Measurements from ENCODE around the gene DRD3.

Gene DRD3

DNA sequence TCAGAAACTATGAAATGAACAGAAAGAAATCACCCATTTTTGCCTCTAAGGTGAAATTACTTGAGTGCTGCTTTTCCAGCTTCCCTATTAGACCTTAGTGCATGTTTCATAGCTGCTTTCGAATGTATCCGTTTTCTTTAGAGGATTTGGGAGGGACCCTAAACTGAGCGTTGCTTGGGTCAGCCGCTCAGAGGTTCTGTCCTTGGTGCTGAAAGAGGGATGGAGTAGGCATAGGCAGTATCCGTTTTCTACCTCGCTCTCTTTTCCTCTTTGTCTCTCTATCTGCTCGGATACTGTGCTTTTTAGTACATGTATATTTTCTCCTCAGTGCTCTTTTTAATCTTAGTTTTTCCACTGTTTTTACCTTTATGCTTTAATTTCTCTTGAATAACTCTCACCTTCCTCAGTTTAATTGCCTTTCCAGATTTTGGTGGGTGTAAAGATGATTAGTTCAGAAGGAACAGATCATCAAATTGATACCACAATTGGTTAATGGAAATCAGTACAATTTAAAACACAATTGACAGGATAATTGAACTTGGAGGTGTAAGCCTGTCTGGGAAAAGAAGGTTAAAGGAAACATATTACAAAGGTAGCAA is at the start of gene DRD3:
Gene DRD3, minus strand, starts transcription at position 283 of the 599 bp plus-strand sequence. CDS start 7,060 bp downstream, outside the sequence.
- DNase-seq (ENCODE audit: low spot score): no peak

DNA sequence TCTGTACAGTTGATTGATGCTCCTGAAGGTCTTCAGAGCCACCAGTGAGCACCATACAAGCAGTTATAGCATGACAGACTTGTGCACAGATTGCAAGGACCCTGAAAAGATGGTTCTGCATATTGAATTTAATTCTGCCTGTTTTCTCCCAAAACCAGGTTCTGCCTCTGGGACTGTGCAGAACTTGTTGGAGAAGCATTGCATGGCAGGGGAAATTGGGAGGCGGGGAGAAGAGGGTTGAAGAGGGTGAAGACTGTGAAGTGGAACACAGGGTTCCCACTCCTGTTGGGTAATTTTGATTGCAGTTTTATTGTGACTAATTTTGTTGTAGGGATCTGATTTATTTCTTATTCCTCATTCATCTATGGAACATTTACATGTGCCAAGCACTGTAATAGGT is 48.2 kb upstream of the DRD3 start:
- DNase-seq (ENCODE audit: low spot score): no peak

DNA sequence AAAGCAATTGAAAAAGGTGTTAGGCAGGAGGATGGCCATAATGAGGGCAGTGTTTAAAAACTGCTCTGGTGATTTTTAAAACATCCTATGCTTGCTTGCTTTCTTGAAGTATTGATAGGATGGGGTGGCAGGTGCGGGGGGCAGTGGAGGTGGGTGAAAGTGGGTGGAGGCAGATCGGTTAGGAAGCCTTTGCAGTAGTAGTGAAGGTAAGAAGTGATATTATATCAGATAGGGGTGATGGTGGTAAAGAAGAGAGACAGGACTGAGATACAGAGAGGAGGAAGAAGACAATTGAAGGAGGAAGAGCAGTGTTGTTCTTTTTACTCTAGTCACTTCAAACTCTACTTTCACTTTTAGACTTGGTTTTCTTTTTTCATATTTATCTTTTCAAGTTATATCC is 47.5 kb upstream of the DRD3 start:
- no peak for DNase-seq (ENCODE audit: low spot score)

DNA sequence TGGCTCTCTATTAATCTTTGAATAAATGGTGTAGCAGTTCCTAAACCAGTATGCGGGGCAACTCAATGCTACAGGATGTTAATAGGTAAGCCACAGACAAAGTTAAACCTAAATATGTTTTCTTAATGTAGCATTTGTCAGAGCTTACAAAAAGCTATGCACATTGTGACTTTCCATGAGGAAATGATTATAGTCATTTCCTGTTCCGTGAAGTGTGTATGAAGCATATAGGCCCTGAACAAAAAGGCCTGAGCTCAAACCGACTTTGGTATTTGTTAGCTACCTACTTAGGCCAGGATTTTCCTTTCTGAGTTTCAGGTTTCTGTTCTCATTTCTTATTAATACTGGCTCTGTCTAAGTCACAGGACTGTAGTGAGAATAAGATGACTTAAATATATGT is 44.3 kb upstream of the DRD3 start:
- DNase-seq (ENCODE audit: low spot score): no peak

DNA sequence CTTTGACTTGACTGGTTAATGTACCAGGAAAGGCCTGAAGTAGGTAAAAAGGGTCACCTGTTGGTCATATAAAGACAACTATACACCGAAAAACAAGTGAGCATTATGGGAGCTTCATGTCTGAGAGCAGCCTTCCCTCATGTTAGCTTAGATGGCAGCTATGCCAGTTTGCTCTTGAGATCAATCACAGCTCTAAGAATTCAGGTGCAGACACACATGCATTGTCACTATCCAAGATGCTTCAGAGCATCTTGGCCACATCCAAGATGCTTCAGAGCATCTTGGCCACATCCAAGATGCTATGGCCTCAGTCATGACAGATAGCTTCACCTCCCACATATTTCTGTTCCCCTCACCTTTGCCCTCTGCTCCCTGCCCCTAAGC is 43.0 kb upstream of the DRD3 start:
- no peak for DNase-seq (ENCODE audit: low spot score)

DNA sequence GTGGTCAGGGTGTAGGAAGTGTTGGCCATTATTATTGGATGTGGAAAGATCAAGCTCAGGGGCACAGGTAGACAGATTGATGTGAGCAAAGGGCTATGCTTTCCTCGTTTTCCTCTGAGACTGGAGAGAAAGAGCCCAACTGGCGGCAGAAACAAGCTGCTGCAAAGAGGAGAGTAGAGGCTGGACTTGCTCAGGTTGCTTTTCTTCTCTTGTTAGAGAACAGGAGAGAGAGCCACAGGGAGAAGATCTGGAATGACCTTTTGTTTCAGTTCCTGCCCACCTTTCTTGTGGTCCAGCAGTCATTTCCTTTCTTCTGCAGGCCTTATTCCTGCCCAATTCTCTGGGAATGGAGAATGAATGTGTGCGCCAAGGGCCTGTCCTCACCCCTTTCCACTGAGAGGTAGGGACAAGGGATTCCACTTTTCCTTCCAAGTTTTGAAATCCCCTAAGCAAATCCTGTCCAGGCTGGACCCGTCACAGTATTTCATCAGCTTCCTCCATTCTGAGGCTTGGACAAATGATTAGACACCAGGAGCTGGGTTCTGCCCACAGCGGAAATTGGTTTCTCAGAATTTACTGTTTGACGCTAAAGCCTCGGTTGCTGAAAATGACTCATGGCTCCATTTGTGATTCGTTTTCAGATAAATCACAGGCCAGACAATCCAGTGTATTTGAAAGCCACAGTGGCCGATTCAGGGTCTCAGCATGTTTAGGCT is 42.5 kb upstream of the DRD3 start:
- no peak for DNase-seq (ENCODE audit: low spot score)

DNA sequence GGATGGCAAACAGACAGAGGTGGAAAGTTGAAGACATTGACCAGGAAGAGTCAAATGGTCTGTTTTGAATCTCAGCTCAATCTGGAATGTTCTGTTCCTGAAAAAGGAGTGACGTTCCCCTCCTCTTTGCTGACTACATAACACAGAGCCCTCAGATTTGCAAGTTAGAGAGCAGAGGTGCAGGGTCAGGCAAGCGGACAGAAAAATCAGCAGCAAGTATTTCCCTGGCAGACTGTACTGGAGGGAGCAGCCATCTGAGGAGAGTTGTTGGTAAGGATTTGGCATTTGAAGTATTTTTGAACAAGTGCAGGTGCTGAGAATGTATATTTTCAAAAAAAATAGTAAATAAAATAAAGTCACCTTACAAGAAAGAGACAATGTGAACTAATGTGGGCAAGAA is 40.9 kb upstream of the DRD3 start:
- no peak for DNase-seq (ENCODE audit: low spot score)

DNA sequence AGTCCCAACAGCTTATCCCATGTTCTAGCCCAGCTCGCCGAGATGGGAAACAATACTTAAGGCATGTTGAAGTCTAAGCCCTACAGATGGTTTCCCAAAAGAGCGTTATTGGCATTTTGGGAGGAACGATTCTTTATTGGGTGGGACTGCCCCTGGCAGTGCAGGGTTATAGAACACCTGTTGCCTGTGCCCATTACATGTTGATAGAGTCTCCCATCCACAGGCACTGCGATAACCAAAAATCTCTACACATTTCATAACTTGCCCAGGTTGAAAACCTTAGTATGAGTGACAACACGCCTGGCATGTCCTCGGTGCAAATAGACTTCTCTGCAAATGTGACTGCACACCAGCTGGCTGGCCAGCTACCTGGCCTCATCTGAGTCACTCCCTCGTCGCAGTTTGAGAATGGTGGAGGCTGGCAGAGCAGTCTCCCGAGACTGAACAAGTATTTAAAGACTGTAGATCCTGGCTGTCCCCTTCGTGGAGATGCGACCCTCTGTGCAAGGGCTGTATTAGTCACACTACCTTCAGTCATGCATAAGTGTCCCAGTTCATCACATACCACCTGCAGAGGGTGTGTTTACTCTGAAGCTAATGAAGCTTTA is 39.8 kb upstream of the DRD3 start:
- no peak for DNase-seq (ENCODE audit: low spot score)

DNA sequence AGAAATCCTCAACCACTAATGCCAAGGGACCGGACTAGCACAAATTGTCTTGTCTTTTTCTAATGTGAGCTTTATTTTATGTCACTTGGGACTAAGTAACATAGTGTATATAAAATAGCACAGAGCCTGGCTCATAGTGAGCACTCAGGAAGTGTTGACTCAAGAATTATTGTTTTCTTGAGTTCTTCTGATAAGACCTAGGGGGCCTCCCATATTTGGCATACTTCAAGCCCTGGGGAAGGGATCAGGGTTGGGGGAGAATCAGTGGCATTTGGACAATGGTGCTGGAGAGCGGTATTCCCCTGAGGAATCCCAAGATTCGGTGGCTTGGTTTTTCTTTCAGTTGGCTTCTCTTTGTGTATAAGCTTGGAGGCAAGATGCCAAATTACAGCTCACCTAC is 39.2 kb upstream of the DRD3 start:
- no peak for DNase-seq (ENCODE audit: low spot score)

DNA sequence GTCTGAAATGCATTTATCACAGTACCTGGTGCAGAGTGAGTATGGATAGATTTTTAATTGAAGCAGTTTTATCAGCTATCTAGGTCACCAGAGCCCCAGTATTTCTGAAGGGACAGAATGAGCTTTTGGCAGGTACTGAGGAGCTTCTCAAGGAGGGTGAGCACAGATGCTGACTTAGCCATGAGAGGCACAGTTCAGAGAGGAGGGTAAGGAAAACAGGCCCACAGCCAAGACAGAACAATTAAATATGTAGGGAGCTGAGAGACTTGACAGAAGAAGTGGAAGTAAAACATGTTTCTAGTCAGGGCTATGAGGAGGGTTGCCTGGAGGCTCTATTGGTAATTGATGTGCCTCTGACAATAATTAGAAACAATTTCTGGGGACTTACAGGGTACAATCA is 38.4 kb upstream of the DRD3 start:
- DNase-seq (ENCODE audit: low spot score): no peak

DNA sequence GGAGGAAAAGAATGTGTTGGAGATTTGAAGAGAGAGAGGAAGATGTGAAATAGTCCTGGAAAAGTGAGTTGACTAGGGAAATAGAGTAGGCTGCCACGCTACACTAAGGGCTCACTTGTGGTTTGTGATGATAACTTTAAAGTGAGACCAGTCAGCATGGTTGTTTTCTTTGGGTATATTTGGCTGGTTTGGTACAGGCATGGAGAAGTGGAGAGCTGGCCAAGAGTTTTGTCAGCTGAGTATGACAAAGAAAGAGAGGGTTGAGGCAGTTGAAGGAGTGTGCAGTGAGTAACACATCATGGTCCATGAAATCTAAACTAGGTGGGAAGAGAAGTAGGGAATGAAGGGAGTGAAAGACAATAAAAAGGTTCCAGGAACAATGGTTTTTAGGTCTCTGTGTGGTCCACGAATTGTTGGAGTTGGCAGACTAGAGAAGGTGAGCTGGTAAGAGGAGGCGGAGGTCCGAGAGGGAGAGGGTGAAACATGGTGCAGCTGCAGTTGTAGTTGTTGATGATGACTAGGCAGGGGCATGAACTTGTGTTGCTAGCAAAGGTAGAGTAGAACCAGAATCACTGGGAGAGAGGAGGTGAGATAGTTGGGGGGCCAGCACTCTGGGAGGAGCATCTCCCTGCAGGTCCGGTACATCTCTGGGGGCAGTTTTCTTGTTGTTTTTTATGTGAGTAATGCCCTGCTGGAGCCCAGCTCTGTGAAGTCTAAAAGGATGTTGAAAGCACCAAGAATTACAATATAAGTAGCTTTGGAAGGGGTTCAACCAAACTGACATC is 37.5 kb upstream of the DRD3 start:
- DNase-seq (ENCODE audit: low spot score): no peak

DNA sequence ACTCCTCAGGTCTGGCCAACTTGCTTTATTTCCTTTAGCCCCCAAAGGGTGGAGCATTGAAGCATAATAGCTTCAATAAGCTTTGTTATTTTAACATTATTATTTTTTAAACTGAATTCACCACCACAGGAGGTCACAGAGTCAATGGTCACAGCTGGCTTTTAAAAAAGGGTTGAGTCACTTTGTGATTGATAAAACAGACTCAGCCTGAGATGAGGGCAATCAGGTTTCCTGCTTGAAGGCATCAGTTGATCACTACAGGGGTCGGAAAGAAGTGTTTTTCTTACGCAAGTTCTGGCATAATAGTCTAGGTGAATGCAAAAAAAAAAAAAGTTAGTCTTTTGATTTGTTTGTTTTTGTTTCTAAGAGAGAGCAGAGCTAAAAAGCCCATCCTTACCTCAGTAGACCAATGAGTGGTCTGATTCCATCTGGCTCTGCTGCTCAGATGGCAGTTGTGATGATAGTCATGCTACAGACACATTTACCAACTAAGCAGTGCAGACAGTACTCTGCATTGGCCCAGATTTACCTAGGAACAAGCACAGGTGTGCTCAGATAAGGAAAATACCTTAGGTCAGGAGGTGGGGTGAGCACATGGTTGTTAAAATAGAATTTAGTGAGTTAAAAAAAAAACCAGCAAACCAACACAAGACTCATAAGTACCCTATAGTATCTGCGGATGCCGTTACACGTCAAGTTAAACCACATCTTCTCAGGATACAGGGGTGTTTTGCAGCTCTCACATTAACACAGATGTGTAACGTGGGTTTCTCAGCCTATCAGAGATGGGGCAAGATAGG is 35.9 kb upstream of the DRD3 start:
- no peak for DNase-seq (ENCODE audit: low spot score)

DNA sequence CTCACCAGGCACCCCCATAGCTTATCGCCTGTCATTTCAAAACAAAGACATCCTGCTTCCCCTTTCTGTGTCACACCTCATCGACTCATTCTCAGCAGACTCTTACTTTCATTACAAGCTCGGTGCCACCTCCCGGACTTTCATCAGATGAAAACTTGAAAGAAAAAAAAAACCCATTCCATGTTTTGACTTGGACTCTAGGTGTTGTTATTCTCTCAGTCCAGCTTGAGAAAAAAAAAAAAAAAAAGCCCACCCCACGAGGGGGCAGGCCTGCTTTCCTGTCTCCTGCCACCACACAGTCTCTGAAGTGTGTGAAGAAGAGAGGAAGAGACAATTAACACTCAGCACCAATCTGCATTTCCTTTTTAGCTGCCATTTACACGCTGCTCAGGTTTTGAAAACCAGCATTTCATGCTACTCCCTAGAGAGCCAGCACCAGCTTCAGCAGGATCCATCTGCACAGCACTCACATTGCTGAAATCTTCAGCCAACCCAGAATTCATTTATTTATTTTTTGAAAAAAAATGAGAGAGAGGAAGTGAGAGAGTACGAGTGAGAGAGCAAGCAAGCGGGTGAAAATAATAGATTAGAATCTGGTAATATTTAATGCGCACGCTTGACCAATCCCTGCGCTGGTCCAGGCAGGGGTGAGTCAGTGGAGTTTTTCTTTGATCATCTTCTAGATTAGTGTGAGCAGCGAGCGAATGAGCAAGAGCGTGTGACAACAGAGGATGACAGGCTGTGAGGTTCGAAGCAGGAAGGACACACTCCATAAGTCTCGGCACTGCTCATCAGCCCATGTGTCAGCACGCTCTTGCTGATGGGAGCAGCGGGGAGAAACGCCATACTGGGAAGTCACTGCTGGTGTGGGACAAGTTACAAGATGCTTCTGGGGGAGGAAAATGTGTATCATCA is 35.0 kb upstream of the DRD3 start:
- DNase-seq (ENCODE audit: low spot score): no peak

DNA sequence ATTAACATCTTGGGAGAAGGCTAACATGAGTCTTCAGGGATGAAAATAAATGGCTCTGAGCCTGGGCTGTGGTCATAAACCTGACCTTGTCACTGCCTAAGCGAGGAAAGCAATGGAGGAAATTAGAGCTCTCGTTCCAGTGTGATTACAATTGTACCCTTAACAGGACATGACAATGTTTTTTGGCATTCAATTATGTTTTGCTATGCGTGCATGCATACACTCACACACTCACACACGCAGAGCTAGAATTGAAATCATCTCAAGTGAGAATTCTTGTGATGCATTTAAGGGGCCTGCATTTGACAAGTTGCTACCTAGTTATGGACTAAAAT is 34.4 kb upstream of the DRD3 start:
- no peak for DNase-seq (ENCODE audit: low spot score)

DNA sequence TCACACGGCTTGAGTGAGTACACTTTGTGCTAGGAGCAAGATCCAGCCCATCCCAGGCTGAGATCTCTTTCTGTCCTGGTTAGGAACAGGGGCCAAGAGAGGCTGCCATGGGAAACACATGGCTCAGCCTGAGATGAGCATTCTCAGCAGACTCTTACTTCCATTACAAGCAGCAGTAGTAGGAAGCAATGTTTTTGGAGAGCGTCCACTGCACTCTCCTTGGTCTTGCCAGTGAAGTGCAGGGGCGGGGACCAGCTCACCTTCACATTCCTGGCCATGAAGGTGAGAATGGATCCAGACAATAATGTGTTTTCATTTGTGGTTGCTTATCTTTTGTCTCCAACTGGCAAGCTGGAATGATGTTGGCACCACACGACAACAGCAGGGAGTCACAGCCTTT is 33.8 kb upstream of the DRD3 start:
- no peak for DNase-seq (ENCODE audit: low spot score)

DNA sequence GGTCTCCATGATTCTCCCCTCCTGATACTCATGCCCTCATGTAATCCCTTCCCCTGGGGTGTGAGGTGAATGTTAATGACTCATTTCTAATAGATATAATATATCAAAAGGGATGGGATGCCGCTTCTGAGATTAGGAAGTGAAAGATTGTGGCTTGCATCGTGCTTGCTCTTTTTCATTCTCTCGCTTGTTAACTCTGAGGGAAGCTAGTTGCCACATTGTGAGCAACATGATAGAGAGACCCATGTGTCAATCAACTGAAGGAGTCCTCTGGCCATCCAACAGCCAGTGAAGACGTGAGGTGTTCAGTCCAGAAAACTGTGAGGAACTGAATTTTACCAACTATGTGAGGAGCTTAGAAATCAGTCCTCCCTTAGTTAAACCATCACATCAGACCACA is 28.9 kb upstream of the DRD3 start:
- DNase-seq (ENCODE audit: low spot score): no peak

DNA sequence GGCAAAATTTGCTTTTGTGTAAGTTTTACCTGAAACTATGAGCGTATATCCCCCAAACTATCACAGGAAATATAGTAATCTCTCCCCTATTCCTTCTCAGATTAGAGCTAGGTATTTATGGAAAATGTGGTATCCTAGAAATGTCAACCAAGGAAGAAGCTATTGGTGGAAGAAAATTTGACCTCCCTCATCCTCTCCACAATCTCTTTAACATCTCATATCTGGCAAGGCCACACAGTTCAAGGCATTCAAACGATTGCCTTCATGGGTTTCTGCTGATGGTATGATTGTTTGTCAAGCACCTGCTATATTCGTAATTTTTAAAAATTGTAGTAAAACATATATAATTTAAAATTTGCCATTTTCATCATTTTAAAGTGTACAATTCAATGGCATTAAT is 27.5 kb upstream of the DRD3 start:
- DNase-seq (ENCODE audit: low spot score): no peak

DNA sequence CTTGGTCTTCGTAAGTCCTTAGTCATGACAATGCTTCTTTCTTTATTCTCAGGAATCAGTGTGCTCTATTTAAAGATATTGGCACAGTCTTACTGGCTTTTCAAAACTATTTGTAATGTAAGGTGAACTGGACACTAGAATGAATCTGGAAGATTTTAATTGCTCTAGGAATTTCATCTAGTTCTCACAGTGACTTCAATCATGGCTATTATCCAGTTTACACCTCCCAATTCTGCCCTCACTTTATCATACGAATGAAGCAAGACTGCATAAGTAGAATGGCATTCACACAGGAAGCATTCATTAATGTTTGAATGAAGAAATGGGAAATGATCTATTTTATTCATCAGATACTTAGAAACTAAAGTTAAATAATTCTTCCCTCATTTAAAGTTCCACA is 26.7 kb upstream of the DRD3 start:
- DNase-seq (ENCODE audit: low spot score): no peak

DNA sequence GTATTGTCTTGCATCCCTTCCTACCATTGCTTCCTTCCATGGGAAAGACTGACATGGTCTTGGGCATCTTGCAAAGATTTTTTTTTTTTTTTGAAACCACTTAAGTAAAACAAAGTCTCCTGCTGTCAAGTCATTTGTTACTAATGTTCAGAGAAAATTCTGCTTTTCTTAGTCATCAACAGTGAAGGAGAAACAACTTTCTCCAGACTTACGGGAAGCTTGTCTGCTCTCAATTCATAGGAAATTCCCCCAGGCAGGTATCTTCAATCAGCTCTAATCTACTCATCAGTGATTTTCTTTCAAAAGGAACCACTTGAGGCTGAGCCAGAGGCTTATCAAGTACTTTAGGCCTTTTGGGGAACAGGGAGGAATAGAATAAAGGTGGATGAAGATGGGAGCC is 15.9 kb upstream of the DRD3 start:
- DNase-seq (ENCODE audit: low spot score): no peak

DNA sequence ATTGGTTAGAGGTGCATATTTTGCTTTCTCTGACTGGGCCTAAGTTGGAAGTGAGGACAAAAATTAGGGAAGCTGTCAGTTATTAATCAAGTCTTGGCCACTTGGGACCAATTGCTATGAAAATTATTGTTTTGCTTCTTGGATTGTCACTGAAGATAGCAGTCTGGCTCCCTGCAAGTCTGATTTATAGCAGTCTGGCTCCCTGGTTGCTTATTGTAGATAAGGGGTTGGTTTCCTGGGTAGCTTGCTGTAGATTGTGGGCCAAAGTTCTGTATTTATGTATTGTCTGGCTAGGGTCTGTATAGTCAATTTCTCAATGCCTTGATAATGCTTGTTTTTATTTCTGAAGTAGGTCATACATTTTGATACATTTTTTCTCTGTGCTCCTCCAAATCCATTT is 13.3 kb upstream of the DRD3 start:
- no peak for DNase-seq (ENCODE audit: low spot score)

DNA sequence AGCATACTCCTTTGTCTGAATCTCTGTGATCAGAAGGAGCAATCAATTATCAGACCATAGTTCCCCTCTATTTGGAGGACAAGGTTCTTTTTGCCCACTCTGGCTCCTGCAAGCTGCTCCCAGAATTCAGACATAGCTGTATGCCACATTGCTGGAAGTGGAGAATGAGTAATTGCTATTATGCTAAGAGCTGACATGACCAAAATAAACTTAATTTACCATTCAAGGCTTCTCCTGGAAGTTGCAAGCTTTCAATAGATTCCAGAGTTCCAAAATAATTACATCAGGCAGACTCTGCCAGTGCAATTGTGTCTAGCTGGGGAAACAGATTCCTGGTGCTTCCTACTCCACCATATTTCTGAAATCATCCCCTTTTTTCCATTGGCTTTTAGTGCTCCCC is 7.6 kb upstream of the DRD3 start:
- no peak for DNase-seq (ENCODE audit: low spot score)
